Endothelial cell of umbilical vein (primary cell): ENCODE data around the gene CENPN. TPM values are rescaled to one million over a fixed set of nuclear protein-coding genes. Genes with fewer than 3 reads are reported as not detected.

Experiments used
- BruUV-seq: library from RNA; stranded (reverse); fragments of 400-500 nt; replicated peaks from 2 replicates; lab custom pipeline; 2021; lab: Mats Ljungman, UMichigan
- CTCF ChIA-PET: fragments of 300-600, 350-600 bp; sonication (Branson Sonifier 250); formaldehyde crosslinking; loops from one replicate; lab custom pipeline; 2021; ENCODE audit warnings: antibody characterized with exemption, inconsistent platforms; lab: Charles Lee
- POLR2A ChIA-PET: fragments of 300-600, 350-600 bp; sonication (Branson Sonifier 250); formaldehyde crosslinking; loops from one replicate; lab custom pipeline; 2021; ENCODE audit warnings: antibody characterized with exemption, inconsistent platforms; lab: Charles Lee
- DNase-seq: peaks from one replicate; pipeline ENCODE4 v3.0.0-alpha.2; 2011; ENCODE audit warnings: low read depth, low spot score
- FAIRE-seq: peaks from 2 replicates; lab custom pipeline; 2011; peaks lifted over from hg19 to GRCh38; lab: Jason Lieb, UNC
- H2AFZ ChIP-seq: 2 replicates; pipeline ENCODE4 v1.6.0; 2012; ENCODE audit warnings: low read depth, low read length, control low read depth, inconsistent platforms
- H3K27ac ChIP-seq: 2 replicates; pipeline ENCODE4 v1.5.1; 2011; ENCODE audit warnings: low read depth, mild to moderate bottlenecking, control low read depth, low read length, moderate library complexity; ENCODE audit not compliant: insufficient read depth
- H3K27me3 ChIP-seq, 2 experiments: 2 replicates each; pipeline versions ENCODE4 v1.6.0 to v1.6.1; 2011; ENCODE audit warnings: low read length in 2 of 2, mixed read lengths in 1 of 2; ENCODE audit not compliant: control insufficient read depth in 2 of 2, insufficient read depth in 2 of 2
- H3K36me3 ChIP-seq, 2 experiments: 2 replicates in 1 of 2; 3 replicates in 1 of 2; pipeline ENCODE4 v1.5.1; 2011; ENCODE audit warnings: low read length in 2 of 2, mild to moderate bottlenecking in 1 of 2, moderate library complexity in 1 of 2; ENCODE audit not compliant: control insufficient read depth in 2 of 2, insufficient read depth in 2 of 2; ENCODE audit errors: extremely low read depth in 1 of 2
- H3K4me1 ChIP-seq: 3 replicates; pipeline ENCODE4 v1.5.1; 2011; ENCODE audit warnings: mild to moderate bottlenecking, low read length; ENCODE audit not compliant: control insufficient read depth, insufficient read depth; ENCODE audit errors: extremely low read depth
- H3K4me2 ChIP-seq: 2 replicates; pipeline ENCODE4 v1.6.1; 2011; ENCODE audit warnings: low read length, control low read depth, mixed read lengths; ENCODE audit not compliant: insufficient read depth
- H3K4me3 ChIP-seq, 3 experiments: fragments of 200-600 bp in 1 of 3; sonication (generic), shearing (Covaris generic) in 1 of 3; replicated peaks in 1 of 3; 2 replicates each; pipeline ENCODE4 v1.5.1; 2011 to 2016; ENCODE audit warnings: control low read depth in 3 of 3, low read length in 3 of 3, mild to moderate bottlenecking in 2 of 3, inconsistent platforms in 1 of 3, low read depth in 1 of 3, moderate library complexity in 1 of 3; ENCODE audit not compliant: insufficient read depth in 1 of 3
- H3K79me2 ChIP-seq: 2 replicates; pipeline ENCODE4 v1.6.0; 2012; ENCODE audit warnings: low read length, inconsistent platforms; ENCODE audit not compliant: control insufficient read depth, insufficient read depth
- H3K9ac ChIP-seq: replicated peaks from 2 replicates; pipeline ENCODE3; 2011; ENCODE audit warnings: low read length, control low read depth; ENCODE audit not compliant: insufficient read depth; ENCODE audit errors: extremely low read depth
- H3K9me1 ChIP-seq: replicated peaks from 3 replicates; pipeline ENCODE4 v1.6.0; 2011; ENCODE audit warnings: mild to moderate bottlenecking, low read length; ENCODE audit not compliant: control insufficient read depth, insufficient read depth; ENCODE audit errors: extremely low read depth
- H3K9me3 ChIP-seq: replicated peaks from 2 replicates; pipeline ENCODE4 v1.5.1; 2012; ENCODE audit warnings: low read length, inconsistent platforms; ENCODE audit not compliant: control insufficient read depth, insufficient read depth
- H4K20me1 ChIP-seq: replicated peaks from 2 replicates; pipeline ENCODE3; 2011; ENCODE audit warnings: mild to moderate bottlenecking, low read length; ENCODE audit not compliant: control insufficient read depth, insufficient read depth; ENCODE audit errors: extremely low read depth
- EZH2 ChIP-seq: IDR thresholded peaks from 2 replicates; pipeline ENCODE4 v1.6.1; 2012; ENCODE audit warnings: borderline replicate concordance, low read depth, mild to moderate bottlenecking, moderate library complexity, low read length, inconsistent platforms; ENCODE audit not compliant: severe bottlenecking
- GATA2 ChIP-seq: IDR thresholded peaks from 2 replicates; pipeline ENCODE4 v1.7.0; 2011; ENCODE audit warnings: low read depth, mild to moderate bottlenecking, moderate library complexity, mixed read lengths, low read length; ENCODE audit not compliant: insufficient read length, insufficient read depth
- JUN ChIP-seq: IDR thresholded peaks from 2 replicates; pipeline ENCODE4 v1.6.1; 2011; ENCODE audit warnings: borderline replicate concordance, low read depth; ENCODE audit not compliant: insufficient read length, insufficient read depth
- MAX ChIP-seq: IDR thresholded peaks from 2 replicates; pipeline ENCODE4 v1.6.1; 2011; ENCODE audit not compliant: insufficient read depth, insufficient read length
- MYC ChIP-seq: IDR thresholded peaks from one replicate; pipeline ENCODE4 v1.6.1; 2011; ENCODE audit warnings: mild to moderate bottlenecking, low read depth, low read length
- POLR2A ChIP-seq: IDR thresholded peaks from 2 replicates; pipeline ENCODE4 v1.6.1; 2012; ENCODE audit warnings: low read depth, mild to moderate bottlenecking, control low read depth, low read length
- dilution Hi-C: fragments of 300-500 bp; cut with MboI; formaldehyde crosslinking; loops from one replicate; pipeline ENCODE4 v1.15.0; 2019; ENCODE audit warnings: low sequenced_read_pairs; ENCODE audit not compliant: extremely low pct_ligation_motif_present
- intact Hi-C: fragments of 100-400 bp; cut with micrococcal nuclease; formaldehyde crosslinking; loops from one replicate; pipeline ENCODE4 v1.10.0; 2022
- polyA plus RNA-seq, 4 experiments: library from polyadenylated mRNA; depleted of rRNA in 3 of 4; stranded (reverse) in 3 of 4; unstranded in 1 of 4; fragments of >200 nt; gene quantifications; 2 replicates each; pipeline versions ENCODE4 v1.2.1 to v1.2.3, GENCODE V29; 2011 to 2012; ENCODE audit warnings: missing spikeins in 1 of 4
- small RNA-seq: library from RNA; depleted of rRNA; stranded (forward); fragments of <200 nt; gene quantifications from one replicate; pipeline ENCODE3, GENCODE V24; 2012; ENCODE audit warnings: low replicate concordance, low read depth; ENCODE audit not compliant: insufficient read depth, insufficient read length
- total RNA-seq: library from RNA; stranded (reverse); gene quantifications from 2 replicates; pipeline ENCODE4 v1.2.3, GENCODE V29; 2021

CENPN gene
- total and polyA plus RNA-seq, 2 donors (not counting 3 experiments of a cell fraction or from before 2014, with no cell fraction given): 17.6 to 52.4 TPM

GRCh38 chr16:81081014-81081413 lies 74.0 kb downstream of the CENPN start:
- POLR2A ChIA-PET: no interaction called here
- Histone ChIP-seq H3K4me2 (no peak overlapping the region), H3K36me3 (no peaks in the 10 kb centered on the region), H2AFZ (no peak overlapping the region), H3K79me2 (no peaks in the 10 kb centered on the region), H3K9me3 (no peaks in the 10 kb centered on the region), H3K9ac (no peak overlapping the region), H3K27ac (no peak overlapping the region), H3K9me1 (no peaks in the 10 kb centered on the region), H4K20me1 (no peaks in the 10 kb centered on the region), H3K4me3 (no peak overlapping the region), H3K4me1 (peaks cover 7% of the 10 kb centered on the region), H3K27me3 (no peaks in the 10 kb centered on the region)
- FAIRE-seq (no peak), DNase-seq (no peak)
- CTCF ChIA-PET: no interaction called here
- BruUV-seq: no TSS peak
- TF ChIP-seq GATA2 (no peak), POLR2A (no peak), EZH2 (no peak), JUN (no peak), MAX (no peak), MYC (no peak)
- intact Hi-C loops (no loop called here), dilution Hi-C loops (no loop called here)

Small RNA genes lying within 50 kb of the gene (small RNA-seq; reads per million reads assigned to genes)
- not detected for gene AC092718.3

Other genes starting within 250 kb of the CENPN start
- gene CDYL2, start 202.6 kb upstream of the CENPN start, total RNA-seq: 71.3 and 82.8 TPM in 2 replicates
- 4.6 and 7.1 TPM in 2 replicates for gene CDYL2, start 202.6 kb upstream of the CENPN start, polyA plus RNA-seq
- 96.6 and 97.8 TPM in 2 replicates for gene CMC2, start 329 bp upstream of the CENPN start, total RNA-seq
- gene CMC2, start 329 bp upstream of the CENPN start, polyA plus RNA-seq: 121 and 216 TPM in 2 replicates
- 22.4 and 25.3 TPM in 2 replicates for gene ATMIN, start 28.6 kb downstream of the CENPN start, total RNA-seq
- 15.0 and 15.8 TPM in 2 replicates for gene ATMIN, start 28.6 kb downstream of the CENPN start, polyA plus RNA-seq
- gene C16orf46, start 70.0 kb downstream of the CENPN start, total RNA-seq: 0.53 TPM in 1 of 2 replicates, not detected in the other
- 0.26 and 0.33 TPM in 2 replicates for gene C16orf46, start 70.0 kb downstream of the CENPN start, polyA plus RNA-seq
- 31.1 and 33.1 TPM in 2 replicates for gene GCSH, start 89.2 kb downstream of the CENPN start, total RNA-seq
- gene GCSH, start 89.2 kb downstream of the CENPN start, polyA plus RNA-seq: 5.4 and 6.9 TPM in 2 replicates
- gene BCO1, start 231.5 kb downstream of the CENPN start, total RNA-seq: not detected in 2 replicates
- not detected in 2 replicates for gene BCO1, start 231.5 kb downstream of the CENPN start, polyA plus RNA-seq